KG1 (cell line): ENCODE data around the gene RAB6C.
"Not testable (repeated sequence)": the region's sequence is repeated elsewhere in the genome, so short reads cannot be mapped to it uniquely, and the experiment has no call there.

Source experiments
- DNase-seq: peaks from one replicate; lab custom pipeline; 2025; lab: John Stamatoyannopoulos, UW

The RAB6C gene

GRCh38 chr2:129996657-129997237 is 17.3 kb downstream of the RAB6C start:
- DNase-seq, result not testable (repeated sequence)

DNA sequence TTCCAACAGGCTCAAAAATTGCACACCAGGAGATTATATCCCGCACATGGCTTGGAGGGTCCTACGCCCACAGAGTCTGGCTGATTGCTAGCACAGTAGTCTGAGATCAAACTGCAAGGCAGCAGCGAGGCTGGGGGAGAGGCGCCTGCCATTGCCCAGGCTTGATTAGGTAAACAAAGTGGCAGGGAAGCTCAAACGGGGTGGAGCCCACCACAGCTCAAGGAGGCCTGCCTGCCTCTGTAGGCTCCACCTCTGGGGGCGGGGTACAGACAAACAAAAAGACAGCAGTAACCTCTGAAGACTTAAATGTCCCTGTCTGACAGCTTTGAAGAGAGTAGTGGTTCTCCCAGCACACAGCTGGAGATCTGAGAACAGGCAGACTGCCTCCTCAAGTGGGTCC is 19.3 kb downstream of the RAB6C start:
- DNase-seq, result not testable (repeated sequence)

DNA sequence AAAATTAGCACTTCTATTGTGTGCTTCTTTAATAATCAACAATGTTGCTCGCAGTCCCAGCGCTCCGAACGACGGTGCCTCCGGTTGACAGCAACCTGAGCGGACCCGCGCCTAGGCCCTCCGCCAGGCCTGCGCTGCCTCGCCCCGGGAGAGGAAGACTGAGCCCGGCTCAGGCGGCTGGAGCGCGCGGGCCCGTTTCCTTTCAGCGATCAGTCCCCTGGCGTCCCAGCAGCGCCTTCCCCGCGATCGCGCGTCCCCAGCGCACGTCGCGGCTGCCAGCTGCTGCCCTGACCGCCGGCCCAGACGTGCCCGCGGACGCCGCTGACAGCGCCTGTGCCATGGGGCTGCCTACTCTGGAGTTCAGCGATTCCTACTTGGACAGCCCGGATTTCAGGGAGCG is 26.4 kb downstream of the RAB6C start:
- DNase-seq, result not testable (repeated sequence)

DNA sequence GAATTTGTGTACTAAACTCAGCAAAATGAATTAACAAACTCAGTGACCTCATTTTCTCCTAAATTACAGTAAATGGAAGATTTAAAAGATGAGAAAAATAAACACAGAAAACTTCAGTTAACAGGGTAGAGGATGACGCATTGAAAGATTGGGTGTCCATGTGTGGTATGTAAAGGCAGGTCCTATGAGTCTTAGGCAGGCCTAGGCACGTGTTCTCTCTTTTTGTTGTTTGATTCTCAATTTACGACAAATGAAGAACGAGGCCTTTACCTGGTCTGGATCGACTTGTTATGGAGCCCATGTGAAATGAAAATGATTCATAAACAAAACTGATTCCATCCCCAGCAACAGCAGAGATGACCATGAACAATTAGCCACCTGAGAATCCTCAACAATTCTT is 37.2 kb downstream of the RAB6C start:
- not testable (repeated sequence) for DNase-seq

DNA sequence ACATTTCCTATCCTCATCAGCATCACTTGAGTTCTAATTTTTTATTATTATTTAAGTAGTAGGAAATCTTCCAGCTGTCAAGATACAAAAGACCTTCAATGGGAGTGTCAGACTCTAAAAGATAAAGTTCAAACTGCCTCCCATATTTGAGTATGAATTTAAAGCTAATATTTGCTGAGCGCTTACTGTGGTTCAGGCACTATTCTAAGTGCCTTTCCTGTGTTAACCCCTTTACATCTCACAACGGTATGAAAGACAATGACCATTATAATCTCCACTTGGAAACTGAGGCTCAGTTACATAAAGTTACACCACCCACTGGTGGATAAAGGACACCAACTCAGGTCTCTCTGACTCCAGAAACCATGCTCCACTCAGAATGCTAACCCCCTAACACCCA is 39.9 kb downstream of the RAB6C start:
- DNase-seq, result no peak

DNA sequence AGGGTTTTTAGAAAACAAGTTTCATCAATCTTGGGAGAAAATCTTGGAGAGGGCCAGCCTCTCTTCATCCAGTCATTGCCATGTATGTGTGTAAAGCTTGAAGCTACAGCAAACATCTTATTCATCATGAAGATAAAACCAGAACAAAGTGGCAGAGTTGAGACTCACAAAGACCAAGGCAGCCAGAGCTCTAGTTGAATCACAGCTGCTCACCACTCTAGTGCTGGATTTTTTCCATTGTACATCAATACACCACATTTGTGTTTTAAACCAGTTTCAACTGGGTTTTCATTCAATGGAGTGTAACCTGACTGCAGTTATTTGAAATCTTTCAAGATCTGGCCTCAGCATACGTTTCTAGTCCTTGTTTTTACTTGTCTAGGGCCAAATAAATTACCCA is 40.6 kb downstream of the RAB6C start:
- DNase-seq, result not testable (repeated sequence)

- not testable (repeated sequence) for DNase-seq
Observed at GRCh38 chr2:130025931-130026330, 46.5 kb downstream of the RAB6C start.
